GM23248 (cell line): ENCODE measurements around the gene MED22.

Experiments used
- EZH2 ChIP-seq: fragments of 200-600 bp; sonication (generic); IDR thresholded peaks from 2 replicates; pipeline ENCODE4 v1.6.1; 2018; ENCODE audit warnings: antibody characterized with exemption, mild to moderate bottlenecking; ENCODE audit not compliant: insufficient read depth, poor library complexity, severe bottlenecking
- EZH2phosphoT487 ChIP-seq: fragments of 200-600 bp; sonication (generic); IDR thresholded peaks from 2 replicates; pipeline ENCODE4 v1.6.1; 2018; ENCODE audit warnings: antibody characterized with exemption, moderate library complexity, mild to moderate bottlenecking, low read depth; ENCODE audit not compliant: insufficient read depth

GRCh38 chr9:133362359-133363044 is 14.6 kb upstream of the MED22 start:
- no peak for TF ChIP-seq EZH2phosphoT487
- no peak for TF ChIP-seq EZH2
